Right lobe of liver (tissue), 6 donors: ENCODE measurements around the gene RAD50. TPM values are rescaled to one million over a fixed set of nuclear protein-coding genes. Genes with fewer than 3 reads are reported as not detected.

ENCODE experiments used
- ATAC-seq, 4 donors: fragments of 200-7000 bp; cut with Tn5 transposase; one replicate each; pipeline ENCODE4 v1.9.1; 2020; ENCODE audit warnings: mild to moderate bottlenecking in 4 of 4, moderate library complexity in 4 of 4
- DNase-seq, 3 donors: peaks; one replicate each; pipeline ENCODE4 v3.0.0-alpha.2; 2020
- H3K27ac ChIP-seq, 3 donors: fragments of 200-600 bp; one replicate each; pipeline ENCODE4 v1.8.0; 2022
- H3K27me3 ChIP-seq, 2 donors: fragments of 200-600 bp; one replicate each; pipeline ENCODE4 v1.8.0; 2022
- H3K36me3 ChIP-seq, 4 donors: fragments of 200-600 bp; sonication (generic) in 1 of 4; one replicate each; pipeline versions ENCODE4 v1.5.1 to v1.8.0; 2017 to 2022; ENCODE audit warnings: control low read depth in 1 of 4
- H3K4me1 ChIP-seq, 4 donors: fragments of 200-600 bp; sonication (generic) in 1 of 4; one replicate each; pipeline versions ENCODE4 v1.5.1 to v1.8.0; 2017 to 2022; ENCODE audit warnings: control low read depth in 1 of 4
- H3K4me3 ChIP-seq, 3 donors: fragments of 200-600 bp; one replicate each; pipeline ENCODE4 v1.8.0; 2022
- H3K9me3 ChIP-seq, 4 donors: fragments of 200-600 bp; sonication (generic) in 1 of 4; one replicate each; pipeline versions ENCODE4 v1.5.1 to v1.8.0; 2017 to 2022; ENCODE audit warnings: control low read depth in 1 of 4
- POLR2A ChIP-seq: fragments of 450-650 bp; IDR thresholded peaks from one replicate; pipeline ENCODE4 v1.6.1; 2017; ENCODE audit warnings: antibody characterized with exemption, mild to moderate bottlenecking
- WGBS: methylation state at CpG from one replicate; pipeline ENCODE4 v1.1.6; 2018; ENCODE audit warnings: low coverage, low lambda C conversion rate; ENCODE audit not compliant: insufficient coverage; ENCODE audit errors: missing lambda C conversion rate; 5-methylcytosine and 5-hydroxymethylcytosine counted together
- intact Hi-C, 2 donors: fragments of 100-400 bp; cut with DNase I; formaldehyde crosslinking; loops; one replicate each; pipeline versions ENCODE4 v1.11.2 to v1.14.1; 2022
- total RNA-seq, 6 experiments: library from RNA; depleted of rRNA in 2 of 6; stranded (reverse); fragments of >200 nt in 2 of 6; fragmentation: NEBNext Ultra II Directional in 3 of 6; extraction: Animal tissue kit (Norgen Biotek cat#: 25700) in 3 of 6; gene quantifications; one replicate each; pipeline versions ENCODE4 v1.1.0 to v1.2.4, GENCODE V29; 2016 to 2023
- TF ChIP-seq, protein P1 (sequence below), 4 donors: fragments of 200-600 bp in 3 of 4; fragments of 450-650 bp in 1 of 4; IDR thresholded peaks; one replicate each; pipeline versions ENCODE4 v1.5.1 to v1.8.0; 2016 to 2022; ENCODE audit warnings: antibody characterized with exemption in 4 of 4, mild to moderate bottlenecking in 2 of 4
- donor health status: DM: no; HTN: yes; CAD: no.
- donor health status: DM: no; HTN: no; CAD: no.
- donor health status: DM: no; HTN: no; CAD: no.
- donor health status: DM: no; HTN: yes; CAD: no.
- donor health status: DM: no; HTN: yes; CAD: no.

Gene RAD50
- total RNA-seq, 6 experiments from 2014 or later = 14.1 to 27.7 (median 17.9) TPM

- intact Hi-C loops = no loop called here
- no peak for ATAC-seq
- no peak for DNase-seq
- H3K36me3 ChIP-seq = no peaks in the 10 kb centered on the region
- WGBS = no CpG with 5 or more reads among the region's 4 CpGs
- TF ChIP-seq, protein P1, sequence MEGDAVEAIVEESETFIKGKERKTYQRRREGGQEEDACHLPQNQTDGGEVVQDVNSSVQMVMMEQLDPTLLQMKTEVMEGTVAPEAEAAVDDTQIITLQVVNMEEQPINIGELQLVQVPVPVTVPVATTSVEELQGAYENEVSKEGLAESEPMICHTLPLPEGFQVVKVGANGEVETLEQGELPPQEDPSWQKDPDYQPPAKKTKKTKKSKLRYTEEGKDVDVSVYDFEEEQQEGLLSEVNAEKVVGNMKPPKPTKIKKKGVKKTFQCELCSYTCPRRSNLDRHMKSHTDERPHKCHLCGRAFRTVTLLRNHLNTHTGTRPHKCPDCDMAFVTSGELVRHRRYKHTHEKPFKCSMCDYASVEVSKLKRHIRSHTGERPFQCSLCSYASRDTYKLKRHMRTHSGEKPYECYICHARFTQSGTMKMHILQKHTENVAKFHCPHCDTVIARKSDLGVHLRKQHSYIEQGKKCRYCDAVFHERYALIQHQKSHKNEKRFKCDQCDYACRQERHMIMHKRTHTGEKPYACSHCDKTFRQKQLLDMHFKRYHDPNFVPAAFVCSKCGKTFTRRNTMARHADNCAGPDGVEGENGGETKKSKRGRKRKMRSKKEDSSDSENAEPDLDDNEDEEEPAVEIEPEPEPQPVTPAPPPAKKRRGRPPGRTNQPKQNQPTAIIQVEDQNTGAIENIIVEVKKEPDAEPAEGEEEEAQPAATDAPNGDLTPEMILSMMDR (IDR thresholded peaks at IDR 0.05) = no peak
- TF ChIP-seq POLR2A = no peak
- H3K9me3 ChIP-seq = no peaks in the 10 kb centered on the region
- H3K27ac ChIP-seq = no peak overlapping the region
- H3K4me1 ChIP-seq = no peaks in the 10 kb centered on the region
- no peaks in the 10 kb centered on the region for H3K27me3 ChIP-seq
- no peak overlapping the region for H3K4me3 ChIP-seq
These were observed 125.2 kb downstream of the RAD50 start for GRCh38 chr5:132681983-132682382.

DNA sequence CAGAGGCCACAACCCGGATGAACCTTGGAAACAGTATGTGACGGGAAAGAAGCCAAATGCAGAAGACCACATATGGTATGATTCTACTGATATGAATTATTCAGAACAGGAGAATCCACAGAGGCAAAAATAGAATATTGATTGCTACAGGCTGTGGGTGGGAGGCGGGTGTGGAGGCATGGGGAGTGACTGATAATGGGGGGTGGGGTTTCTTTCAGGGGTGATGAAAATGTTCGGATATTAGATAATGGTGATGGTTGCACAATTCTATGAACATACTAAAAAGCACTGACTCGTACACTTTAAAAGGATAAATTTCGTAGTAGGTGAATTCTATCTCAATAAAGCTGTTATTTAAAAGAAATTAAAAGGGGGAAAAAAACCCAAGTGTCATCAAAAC, 127.7 kb downstream of the RAD50 start:
- Histone ChIP-seq H3K27ac (no peak overlapping the region), H3K36me3 (no peaks in the 10 kb centered on the region), H3K27me3 (no peaks in the 10 kb centered on the region), H3K4me1 (no peaks in the 10 kb centered on the region), H3K9me3 (no peaks in the 10 kb centered on the region), H3K4me3 (no peak overlapping the region)
- DNase-seq (no peak), ATAC-seq (no peak)
- no peak for TF ChIP-seq POLR2A
- TF ChIP-seq, protein P1 (IDR thresholded peaks at IDR 0.05) = no peak
- 75% methylated on average over 6 of the region's 6 CpGs for WGBS
- intact Hi-C loops = no loop called here

DNA sequence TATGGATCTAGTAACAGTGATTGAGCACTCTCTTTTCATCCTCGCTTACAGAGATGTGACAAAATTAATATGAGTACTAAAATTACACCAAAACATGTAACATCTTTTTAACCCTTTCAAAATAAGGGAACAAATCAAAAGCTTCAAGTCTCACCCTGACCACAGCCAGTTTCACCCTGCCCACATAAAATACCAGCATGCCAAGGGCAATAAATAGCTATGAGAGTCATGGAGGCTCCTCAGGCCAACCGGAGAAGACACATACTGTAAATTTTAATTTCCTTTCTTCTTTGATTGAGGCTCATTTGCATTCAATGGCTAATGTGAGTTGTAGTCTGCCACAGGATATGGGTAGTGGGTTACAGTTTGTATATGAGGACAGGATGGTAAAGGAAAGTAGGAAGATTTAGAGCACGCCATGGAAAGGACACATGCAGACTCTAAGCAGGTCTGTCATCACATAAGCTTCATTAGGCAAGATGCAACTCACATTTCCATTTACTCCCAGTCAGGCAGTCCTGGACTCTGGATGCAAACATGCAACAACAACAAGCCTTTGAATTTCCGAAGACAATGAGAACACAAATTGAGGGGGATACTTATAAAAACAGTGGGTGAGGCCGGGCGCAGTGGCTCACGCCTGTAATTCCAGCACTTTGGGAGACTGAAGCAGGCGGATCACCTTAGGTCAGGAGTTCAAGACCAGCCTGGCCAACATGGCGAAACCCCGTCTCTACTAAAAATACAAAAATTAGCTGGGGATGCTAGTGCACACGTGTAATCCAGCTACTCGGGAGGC, 128.3 kb downstream of the RAD50 start:
- no peak for TF ChIP-seq POLR2A
- TF ChIP-seq, protein P1 (IDR thresholded peaks at IDR 0.05) = no peak
- DNase-seq (no peak), ATAC-seq (no peak)
- Histone ChIP-seq H3K27ac (no peak overlapping the region), H3K4me1 (no peaks in the 10 kb centered on the region), H3K36me3 (no peaks in the 10 kb centered on the region), H3K27me3 (no peaks in the 10 kb centered on the region), H3K9me3 (no peaks in the 10 kb centered on the region), H3K4me3 (no peak overlapping the region)
- intact Hi-C loops = no loop called here
- WGBS = 71% methylated on average over 6 of the region's 12 CpGs

- TF ChIP-seq POLR2A = no peak
- TF ChIP-seq, protein P1 (IDR thresholded peaks at IDR 0.05) = no peak
- ATAC-seq (no peak), DNase-seq (no peak)
- H3K27ac ChIP-seq = no peak overlapping the region
- no peaks in the 10 kb centered on the region for H3K36me3 ChIP-seq
- no peaks in the 10 kb centered on the region for H3K9me3 ChIP-seq
- intact Hi-C loops = no loop called here
- H3K4me3 ChIP-seq = no peak overlapping the region
- 100% methylated on average over 2 of the region's 3 CpGs for WGBS
- H3K27me3 ChIP-seq = no peaks in the 10 kb centered on the region
- no peaks in the 10 kb centered on the region for H3K4me1 ChIP-seq
These were observed 129.4 kb downstream of the RAD50 start for GRCh38 chr5:132686193-132686592.
